ENCODE results near the gene UQCC5.

- no peak for TF ChIP-seq CTCF (IDR thresholded peaks at IDR 0.05)
- TF ChIP-seq POLR2A (IDR thresholded peaks at IDR 0.05), result no peak
These were observed 8.4 kb upstream of the UQCC5 start for GRCh38 chr3:52527732-52528585.

Measured in body of pancreas (tissue), 4 donors.